Uterus (tissue), 2 donors: Measurements from ENCODE around the gene RAD9A.

Source experiments
- CTCF ChIP-seq, 4 experiments: fragments of 200-600 bp in 2 of 4; fragments of 450-650 bp in 2 of 4; sonication (generic) in 2 of 4; IDR thresholded peaks; one replicate each; pipeline ENCODE4 v1.5.1; 2016 to 2019; ENCODE audit warnings: antibody characterized with exemption in 4 of 4, mild to moderate bottlenecking in 2 of 4, moderate library complexity in 1 of 4
- POLR2A ChIP-seq, 2 donors: fragments of 450-650 bp; IDR thresholded peaks; one replicate each; pipeline ENCODE4 v1.6.1; 2016; ENCODE audit warnings: antibody characterized with exemption in 2 of 2, mild to moderate bottlenecking in 1 of 2, moderate library complexity in 1 of 2

DNA sequence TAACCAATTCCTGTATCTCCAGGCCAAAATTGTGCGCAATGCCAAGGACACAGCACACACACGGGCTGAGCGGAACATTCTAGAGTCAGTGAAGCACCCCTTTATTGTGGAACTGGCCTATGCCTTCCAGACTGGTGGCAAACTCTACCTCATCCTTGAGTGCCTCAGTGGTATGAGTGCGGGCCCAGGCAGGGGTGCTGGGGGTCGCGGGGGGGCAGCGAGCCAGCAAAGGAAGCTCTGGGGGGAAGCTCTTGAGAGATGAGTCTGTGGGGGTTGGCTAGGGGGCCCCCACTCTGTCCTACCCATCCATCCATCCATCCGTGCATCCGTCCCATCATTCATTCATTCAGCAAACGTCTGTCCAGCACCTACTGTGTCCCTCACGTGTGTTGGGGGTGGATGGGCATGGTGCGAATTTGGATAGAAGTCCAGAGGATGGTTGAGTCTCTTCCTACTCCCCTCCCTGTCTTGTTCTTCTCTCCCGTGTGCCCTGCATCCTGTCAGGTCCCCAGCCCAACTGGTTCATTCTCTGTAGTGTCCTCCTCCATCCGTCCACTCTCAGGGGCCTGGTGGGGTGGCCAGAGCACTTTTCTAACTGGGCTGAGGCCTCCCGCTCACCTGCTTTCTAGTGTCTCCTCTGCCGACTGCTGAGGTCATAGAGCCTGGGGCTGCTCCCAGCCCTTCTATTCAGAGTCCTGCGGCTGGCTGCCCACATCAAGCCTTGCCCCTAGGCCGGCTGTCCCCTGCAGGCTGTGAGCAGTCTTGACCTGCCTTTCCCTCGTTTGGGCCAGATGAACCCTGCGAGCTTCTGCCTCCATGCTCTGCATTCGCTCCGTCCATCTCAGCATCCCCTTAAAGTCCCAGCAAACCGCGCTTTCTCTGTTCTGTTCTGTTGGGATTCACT, 39.8 kb downstream of the RAD9A start:
- TF ChIP-seq CTCF (IDR thresholded peaks at IDR 0.05): no peak
- TF ChIP-seq POLR2A (IDR thresholded peaks at IDR 0.05): no peak
